Liver (tissue), 3 donors: ENCODE measurements around the gene IL12RB2.

Experiments
- GABPA ChIP-seq, 2 donors: IDR thresholded peaks in 1 of 2; conservative IDR thresholded peaks in 1 of 2; 2 replicates each; pipeline ENCODE4 v1.6.1; 2016; ENCODE audit warnings: antibody characterized with exemption in 2 of 2, mild to moderate bottlenecking in 1 of 2, moderate library complexity in 1 of 2
- RAD21 ChIP-seq, 2 donors: IDR thresholded peaks; 2 replicates each; pipeline ENCODE4 v1.6.1; 2016; ENCODE audit warnings: antibody characterized with exemption in 2 of 2, mild to moderate bottlenecking in 2 of 2
- RXRA ChIP-seq, 2 donors: IDR thresholded peaks; 2 replicates each; pipeline ENCODE4 v1.6.1; 2017 to 2018; ENCODE audit warnings: antibody characterized with exemption in 2 of 2, mild to moderate bottlenecking in 1 of 2
- TF ChIP-seq, protein P1 (sequence below): fragments of 150-350 bp; IDR thresholded peaks from 2 replicates; pipeline ENCODE4 v1.5.1; 2017; ENCODE audit warnings: improper control_type of control experiment, low read depth, low read length; ENCODE audit not compliant: missing input control
- TF ChIP-seq, protein P2 (sequence below): IDR thresholded peaks from 2 replicates; pipeline ENCODE4 v1.6.1; 2016; ENCODE audit warnings: antibody characterized with exemption, mild to moderate bottlenecking
- donor health status: healthy.
- donor health status: healthy.

DNA sequence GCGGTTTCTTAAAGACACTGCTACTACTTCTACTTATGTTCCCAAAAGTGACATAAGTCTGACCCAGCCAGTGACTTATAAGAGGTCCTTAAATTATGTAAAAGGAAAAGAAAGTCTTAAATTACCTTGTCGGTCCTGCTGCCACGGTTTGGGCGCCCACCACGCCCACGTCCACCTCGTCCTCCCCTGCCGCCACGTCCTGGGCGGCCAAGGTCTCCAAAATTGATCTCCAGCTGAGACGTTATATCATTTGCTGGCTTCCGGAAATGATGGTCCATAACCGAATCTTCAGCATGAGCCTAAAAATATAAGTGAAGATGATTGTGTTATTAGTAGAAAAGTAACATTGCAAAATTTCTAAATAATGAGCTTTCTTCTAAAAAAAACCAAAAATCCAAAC, 107.4 kb downstream of the IL12RB2 start:
- TF ChIP-seq, protein P1, sequence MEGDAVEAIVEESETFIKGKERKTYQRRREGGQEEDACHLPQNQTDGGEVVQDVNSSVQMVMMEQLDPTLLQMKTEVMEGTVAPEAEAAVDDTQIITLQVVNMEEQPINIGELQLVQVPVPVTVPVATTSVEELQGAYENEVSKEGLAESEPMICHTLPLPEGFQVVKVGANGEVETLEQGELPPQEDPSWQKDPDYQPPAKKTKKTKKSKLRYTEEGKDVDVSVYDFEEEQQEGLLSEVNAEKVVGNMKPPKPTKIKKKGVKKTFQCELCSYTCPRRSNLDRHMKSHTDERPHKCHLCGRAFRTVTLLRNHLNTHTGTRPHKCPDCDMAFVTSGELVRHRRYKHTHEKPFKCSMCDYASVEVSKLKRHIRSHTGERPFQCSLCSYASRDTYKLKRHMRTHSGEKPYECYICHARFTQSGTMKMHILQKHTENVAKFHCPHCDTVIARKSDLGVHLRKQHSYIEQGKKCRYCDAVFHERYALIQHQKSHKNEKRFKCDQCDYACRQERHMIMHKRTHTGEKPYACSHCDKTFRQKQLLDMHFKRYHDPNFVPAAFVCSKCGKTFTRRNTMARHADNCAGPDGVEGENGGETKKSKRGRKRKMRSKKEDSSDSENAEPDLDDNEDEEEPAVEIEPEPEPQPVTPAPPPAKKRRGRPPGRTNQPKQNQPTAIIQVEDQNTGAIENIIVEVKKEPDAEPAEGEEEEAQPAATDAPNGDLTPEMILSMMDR: no peak
- no peak for TF ChIP-seq RAD21 (IDR thresholded peaks at IDR 0.05)
- no peak for TF ChIP-seq RXRA (IDR thresholded peaks at IDR 0.05)
- no peak for TF ChIP-seq GABPA (IDR thresholded peaks at IDR 0.05 in 1 of 2, conservative IDR thresholded peaks at IDR 0.05 in 1 of 2)
- TF ChIP-seq, protein P2, sequence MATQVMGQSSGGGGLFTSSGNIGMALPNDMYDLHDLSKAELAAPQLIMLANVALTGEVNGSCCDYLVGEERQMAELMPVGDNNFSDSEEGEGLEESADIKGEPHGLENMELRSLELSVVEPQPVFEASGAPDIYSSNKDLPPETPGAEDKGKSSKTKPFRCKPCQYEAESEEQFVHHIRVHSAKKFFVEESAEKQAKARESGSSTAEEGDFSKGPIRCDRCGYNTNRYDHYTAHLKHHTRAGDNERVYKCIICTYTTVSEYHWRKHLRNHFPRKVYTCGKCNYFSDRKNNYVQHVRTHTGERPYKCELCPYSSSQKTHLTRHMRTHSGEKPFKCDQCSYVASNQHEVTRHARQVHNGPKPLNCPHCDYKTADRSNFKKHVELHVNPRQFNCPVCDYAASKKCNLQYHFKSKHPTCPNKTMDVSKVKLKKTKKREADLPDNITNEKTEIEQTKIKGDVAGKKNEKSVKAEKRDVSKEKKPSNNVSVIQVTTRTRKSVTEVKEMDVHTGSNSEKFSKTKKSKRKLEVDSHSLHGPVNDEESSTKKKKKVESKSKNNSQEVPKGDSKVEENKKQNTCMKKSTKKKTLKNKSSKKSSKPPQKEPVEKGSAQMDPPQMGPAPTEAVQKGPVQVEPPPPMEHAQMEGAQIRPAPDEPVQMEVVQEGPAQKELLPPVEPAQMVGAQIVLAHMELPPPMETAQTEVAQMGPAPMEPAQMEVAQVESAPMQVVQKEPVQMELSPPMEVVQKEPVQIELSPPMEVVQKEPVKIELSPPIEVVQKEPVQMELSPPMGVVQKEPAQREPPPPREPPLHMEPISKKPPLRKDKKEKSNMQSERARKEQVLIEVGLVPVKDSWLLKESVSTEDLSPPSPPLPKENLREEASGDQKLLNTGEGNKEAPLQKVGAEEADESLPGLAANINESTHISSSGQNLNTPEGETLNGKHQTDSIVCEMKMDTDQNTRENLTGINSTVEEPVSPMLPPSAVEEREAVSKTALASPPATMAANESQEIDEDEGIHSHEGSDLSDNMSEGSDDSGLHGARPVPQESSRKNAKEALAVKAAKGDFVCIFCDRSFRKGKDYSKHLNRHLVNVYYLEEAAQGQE: no peak
